AML-193 (cell line): ENCODE results near the gene EIF4EBP2.

Experiments
- DNase-seq, 2 experiments: peaks; one replicate each; lab custom pipeline; 2025; lab: John Stamatoyannopoulos, UW

The EIF4EBP2 gene

GRCh38 chr10:70432561-70433263 is 28.8 kb downstream of the EIF4EBP2 start:
- no peak for DNase-seq

GRCh38 chr10:70433581-70434280 is 29.8 kb downstream of the EIF4EBP2 start:
- no peak for DNase-seq

- DNase-seq, result no peak
Measured at GRCh38 chr10:70435241-70436085, 31.5 kb downstream of the EIF4EBP2 start.

GRCh38 chr10:70437721-70438120 is 33.8 kb downstream of the EIF4EBP2 start:
- DNase-seq, result no peak

GRCh38 chr10:70440296-70441160 is 36.6 kb downstream of the EIF4EBP2 start:
- no peak for DNase-seq

GRCh38 chr10:70441161-70441894 is 37.4 kb downstream of the EIF4EBP2 start, which contains the start of gene NODAL:
Gene NODAL, minus strand, starts transcription at chr10:70441681. Its CDS starts 14 bp downstream, at chr10:70441667.
- DNase-seq, result no peak

GRCh38 chr10:70441895-70442309 is 38.0 kb downstream of the EIF4EBP2 start:
- no peak for DNase-seq

- no peak for DNase-seq
Measured at GRCh38 chr10:70442332-70442988, 38.5 kb downstream of the EIF4EBP2 start.

GRCh38 chr10:70444744-70445143 is 40.8 kb downstream of the EIF4EBP2 start:
- DNase-seq, result no peak

- DNase-seq, result no peak
Measured at GRCh38 chr10:70445718-70446657, 42.0 kb downstream of the EIF4EBP2 start.

GRCh38 chr10:70448236-70448635 is 44.3 kb downstream of the EIF4EBP2 start:
- no peak for DNase-seq

GRCh38 chr10:70455213-70455630 is 51.3 kb downstream of the EIF4EBP2 start:
- no peak for DNase-seq

- DNase-seq, result no peak
Measured at GRCh38 chr10:70456164-70456563, 52.2 kb downstream of the EIF4EBP2 start.

- DNase-seq, result no peak
Measured at GRCh38 chr10:70457759-70458305, 53.9 kb downstream of the EIF4EBP2 start.

GRCh38 chr10:70458329-70459060 is 54.5 kb downstream of the EIF4EBP2 start:
- no peak for DNase-seq

GRCh38 chr10:70459061-70459773 is 55.3 kb downstream of the EIF4EBP2 start:
- no peak for DNase-seq

GRCh38 chr10:70459774-70460490 is 56.0 kb downstream of the EIF4EBP2 start:
- no peak for DNase-seq
